NCI-H1694 treated with DMSO at 0.1 percent for 48 hours (cell line): ENCODE results near the gene CORIN.

ENCODE experiments used
- DNase-seq: peaks from one replicate; lab custom pipeline; 2025; lab: John Stamatoyannopoulos, UW

Gene CORIN

GRCh38 chr4:47837908-47838294, at the start of gene CORIN:
CORIN (minus strand) TSS chr4:47838067; CDS start chr4:47837949, 118 bp downstream.
- no peak for DNase-seq

GRCh38 chr4:47882228-47882627, 44.4 kb upstream of the CORIN start:
- DNase-seq, result no peak

GRCh38 chr4:47879458-47879857, 41.6 kb upstream of the CORIN start:
- DNase-seq, result no peak

GRCh38 chr4:47876784-47877546, 39.1 kb upstream of the CORIN start:
- no peak for DNase-seq

- no peak for DNase-seq
Observed at GRCh38 chr4:47876310-47876709, 38.4 kb upstream of the CORIN start.

GRCh38 chr4:47873877-47874541, 36.1 kb upstream of the CORIN start:
- DNase-seq, result no peak

GRCh38 chr4:47863486-47863885, 25.6 kb upstream of the CORIN start:
- DNase-seq, result no peak

GRCh38 chr4:47862297-47862696, 24.4 kb upstream of the CORIN start:
- no peak for DNase-seq

- DNase-seq, result no peak
Observed at GRCh38 chr4:47860305-47860704, 22.4 kb upstream of the CORIN start.

- no peak for DNase-seq
Observed at GRCh38 chr4:47858006-47858405, 20.1 kb upstream of the CORIN start.

GRCh38 chr4:47856713-47857112, 18.8 kb upstream of the CORIN start:
- DNase-seq, result no peak

GRCh38 chr4:47855350-47855749, 17.5 kb upstream of the CORIN start:
- no peak for DNase-seq

GRCh38 chr4:47852136-47852535, 14.3 kb upstream of the CORIN start:
- no peak for DNase-seq

GRCh38 chr4:47849466-47849865, 11.6 kb upstream of the CORIN start:
- no peak for DNase-seq

- no peak for DNase-seq
Observed at GRCh38 chr4:47848041-47848440, 10.2 kb upstream of the CORIN start.

- DNase-seq, result no peak
Observed at GRCh38 chr4:47842985-47843384, 5.1 kb upstream of the CORIN start.

GRCh38 chr4:47840291-47840690, 2.4 kb upstream of the CORIN start:
- no peak for DNase-seq

- DNase-seq, result no peak
Observed at GRCh38 chr4:47839259-47839658, 1.4 kb upstream of the CORIN start.

GRCh38 chr4:47838445-47838844, 578 bp upstream of the CORIN start:
- no peak for DNase-seq

GRCh38 chr4:47837094-47837907, 566 bp downstream of the CORIN start:
- DNase-seq, result no peak

GRCh38 chr4:47836641-47837093, 1.2 kb downstream of the CORIN start:
- peak; percentile 45 for DNase-seq

- no peak for DNase-seq
Observed at GRCh38 chr4:47835494-47835893, 2.4 kb downstream of the CORIN start.
